Heart right ventricle (tissue), 16 donors: Measurements from ENCODE around the gene ZNF385B. TPM values are rescaled to one million over a fixed set of nuclear protein-coding genes. Genes with fewer than 3 reads are reported as not detected.

ENCODE experiments used
- ATAC-seq, 8 donors: fragments of 200-7000 bp; cut with Tn5 transposase; one replicate each; pipeline ENCODE4 v1.9.1; 2020; ENCODE audit warnings: mild to moderate bottlenecking in 8 of 8, moderate library complexity in 8 of 8, moderate number of reproducible peaks in 1 of 8
- DNase-seq, 2 donors: peaks; one replicate each; pipeline ENCODE4 v3.0.0-alpha.2; 2020
- H3K27ac ChIP-seq, 10 donors: fragments of 200-600 bp; sonication (generic) in 2 of 10; one replicate each; pipeline versions ENCODE4 v1.5.0 to v1.8.0; 2020 to 2022; ENCODE audit warnings: mild to moderate bottlenecking in 3 of 10
- H3K27me3 ChIP-seq, 7 donors: fragments of 200-600 bp; one replicate each; pipeline ENCODE4 v1.8.0; 2021 to 2022; ENCODE audit warnings: mild to moderate bottlenecking in 2 of 7
- H3K36me3 ChIP-seq, 9 donors: fragments of 200-600 bp; sonication (generic) in 1 of 9; one replicate each; pipeline versions ENCODE4 v1.5.0 to v1.8.0; 2020 to 2022; ENCODE audit warnings: mild to moderate bottlenecking in 2 of 9
- H3K4me1 ChIP-seq, 9 donors: fragments of 200-600 bp; sonication (generic) in 1 of 9; one replicate each; pipeline versions ENCODE4 v1.5.0 to v1.8.0; 2020 to 2022; ENCODE audit warnings: mild to moderate bottlenecking in 4 of 9
- H3K4me3 ChIP-seq, 10 donors: fragments of 200-600 bp; sonication (generic) in 2 of 10; one replicate each; pipeline versions ENCODE4 v1.5.0 to v1.8.0; 2020 to 2022; ENCODE audit warnings: mild to moderate bottlenecking in 7 of 10, moderate library complexity in 2 of 10
- H3K9me3 ChIP-seq, 11 donors: fragments of 200-600 bp in 10 of 11; sonication (generic) in 2 of 11; one replicate each; pipeline versions ENCODE4 v1.5.0 to v1.8.0; 2013 to 2022; ENCODE audit warnings: mild to moderate bottlenecking in 2 of 11, control low read depth in 1 of 11, moderate library complexity in 1 of 11
- CTCF ChIP-seq, 9 donors: fragments of 200-600 bp; sonication (generic) in 2 of 9; IDR thresholded peaks; one replicate each; pipeline versions ENCODE4 v1.5.0 to v1.8.0; 2021 to 2022; ENCODE audit warnings: antibody characterized with exemption in 9 of 9, mild to moderate bottlenecking in 5 of 9, moderate library complexity in 1 of 9
- WGBS, 2 donors: extraction: QIAGEN DNeasy Blood & Tissue Kit; methylation state at CpG; one replicate each; pipeline ENCODE4 v1.1.7; 2013; ENCODE audit warnings: inconsistent platforms in 1 of 2; 5-methylcytosine and 5-hydroxymethylcytosine counted together
- intact Hi-C, 10 donors: fragments of 100-400 bp; cut with DNase I; formaldehyde crosslinking; loops; one replicate each; pipeline versions ENCODE4 v1.11.1 to v1.14.2; 2022
- microRNA-seq, 2 donors: library from miRNA; unstranded; fragments of <30 nt; microRNA quantifications; one replicate each; pipeline ENCODE4 v1.2.0, GENCODE V29; 2021
- polyA plus RNA-seq, 2 donors: library from polyadenylated mRNA; stranded (reverse); fragments of 200-250 nt; gene quantifications; one replicate each; pipeline ENCODE4 v1.2.3, GENCODE V29; 2013
- total RNA-seq, 10 donors: library from RNA; stranded (reverse); fragmentation: NEBNext Ultra II Directional in 3 of 10; extraction: Animal tissue kit (Norgen Biotek cat#: 25700) in 3 of 10; gene quantifications; one replicate each; pipeline versions ENCODE4 v1.2.1 to v1.2.4, GENCODE V29; 2021 to 2023
- donor health status: Arrhythmogenic right ventricular cardiomyopathy.
- donor health status: ischemic (EF 13 %, LVEDD 7.1; RV severe dilation, severe dysfunction).
- donor health status: healthy with polysubstance abuse.
- donor health status: DM: no; HTN: yes; CAD: no.
- donor health status: DM: no; HTN: no; CAD: no.
- donor health status: ischemic (EF 25% LVEDD 6.9; RV normal size, moderate dysfunction).
- donor health status: ischemic (EF 25% LVEDD 5.7; RV mildly dilated, moderate dysfunction).
- donor health status: healthy.
- donor health status: DM: yes; HTN: yes; CAD: no.
- donor health status: Ischemic cardiomyopathy.
- donor health status: ischemic (EF 35%, LVEDD 5.7; RV mildly dilated, moderate dysfunction).
- donor health status: nonischemic (EF 11% LVEDD 7.7; RV severe dilation, severe dysfunction).
- donor health status: DM: yes; HTN: yes; CAD: no.
- donor health status: PGD.
- donor health status: ischemic (EF 29% LVEDD 5.4; RV normal size, mild dysfunction).
- donor health status: nonischemic (EF 23%, LVEDD 6.1; RV moderate dilation, normal function).

The ZNF385B gene
- total and polyA plus RNA-seq, 12 donors, result 0.19 to 19.7 (median 1.7) TPM

DNA sequence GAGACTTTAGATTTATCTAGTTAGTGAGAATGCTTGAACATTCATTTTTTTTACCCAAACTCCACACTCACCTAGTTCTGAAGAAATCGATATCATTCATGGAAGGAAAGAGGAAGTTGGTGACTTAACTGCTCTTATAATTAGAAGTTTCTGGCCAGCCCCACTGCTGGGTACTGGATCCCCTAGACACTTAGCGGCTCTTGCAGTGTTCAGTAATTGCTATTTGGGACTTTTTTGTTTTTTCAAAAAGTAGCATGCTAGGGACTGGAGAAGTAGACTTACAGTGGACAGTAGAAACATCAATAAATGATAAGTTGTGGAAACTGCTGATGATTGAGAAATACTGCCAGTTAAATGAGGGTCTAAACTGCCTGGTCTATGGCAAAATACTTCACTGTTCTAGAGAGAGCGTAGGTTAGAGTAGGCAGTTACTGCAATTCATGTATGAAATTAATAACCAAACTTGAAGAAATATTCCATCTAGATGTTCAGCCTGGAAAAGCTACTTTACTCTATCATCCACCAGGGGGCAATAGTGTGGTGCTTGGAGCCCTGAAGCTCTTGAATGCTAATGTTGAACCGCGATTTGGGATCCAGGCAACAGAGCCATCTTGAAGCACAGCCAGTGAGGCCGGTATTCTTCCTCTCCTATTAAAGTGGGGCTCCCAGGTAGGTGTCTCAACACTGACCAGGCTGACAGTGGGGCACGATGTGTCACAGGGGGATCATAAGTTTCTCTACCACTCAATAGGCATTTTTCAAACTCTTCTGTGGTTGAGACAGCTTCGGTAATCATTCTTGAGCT, 450.7 kb downstream of the ZNF385B start:
- Histone ChIP-seq H3K27ac (no peak overlapping the region), H3K9me3 (peaks cover 0 to 5% (median 0%) of the 10 kb centered on the region in 11 donors), H3K4me1 (no peaks in the 10 kb centered on the region), H3K27me3 (peaks cover 0 to 24% (median 7%) of the 10 kb centered on the region in 7 donors), H3K36me3 (no peaks in the 10 kb centered on the region), H3K4me3 (no peak overlapping the region)
- ATAC-seq, result peak in 3 of 8 donors; percentile 47 to 73 (median 61)
- intact Hi-C loops, result loop anchor here in 4 of 10 donors (10.0 kb wide), 2 partner anchors 186 to 196 kb away; no protein-coding TSS in a partner anchor
- 37 to 41% methylated on average over 8 of the region's 8 CpGs for WGBS, 2 donors
- DNase-seq, result peak in 1 of 2 donors; percentile 26
- peak; percentile 42 to 81 (median 71) for TF ChIP-seq CTCF (IDR thresholded peaks at IDR 0.05)

DNA sequence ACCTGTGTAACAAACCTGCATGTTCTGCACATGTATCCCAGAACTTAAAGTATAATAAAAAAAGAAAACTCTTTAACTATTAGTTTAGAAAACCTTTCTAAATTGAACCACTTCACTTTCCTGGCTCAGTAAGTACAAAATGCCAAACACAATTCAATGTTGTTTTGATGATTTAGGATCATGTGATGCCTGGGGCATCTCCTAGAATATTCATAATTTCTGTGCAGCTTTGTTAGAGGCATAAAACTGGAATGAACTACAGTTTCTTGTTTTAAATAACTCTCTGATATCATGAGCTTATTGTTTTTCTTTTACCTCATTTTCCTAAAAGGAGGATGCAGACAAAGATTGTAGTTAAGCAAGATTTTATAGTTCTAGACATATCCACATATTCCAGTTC, 457.8 kb downstream of the ZNF385B start:
- H3K4me3 ChIP-seq, result no peak overlapping the region
- DNase-seq (no peak), ATAC-seq (no peak)
- H3K27ac ChIP-seq, result no peak overlapping the region
- no peaks in the 10 kb centered on the region for H3K4me1 ChIP-seq
- peaks cover 0 to 27% (median 0%) of the 10 kb centered on the region in 7 donors for H3K27me3 ChIP-seq
- no peaks in the 10 kb centered on the region for H3K9me3 ChIP-seq
- no peaks in the 10 kb centered on the region for H3K36me3 ChIP-seq
- intact Hi-C loops, result no loop called here
- no peak for TF ChIP-seq CTCF (IDR thresholded peaks at IDR 0.05)

DNA sequence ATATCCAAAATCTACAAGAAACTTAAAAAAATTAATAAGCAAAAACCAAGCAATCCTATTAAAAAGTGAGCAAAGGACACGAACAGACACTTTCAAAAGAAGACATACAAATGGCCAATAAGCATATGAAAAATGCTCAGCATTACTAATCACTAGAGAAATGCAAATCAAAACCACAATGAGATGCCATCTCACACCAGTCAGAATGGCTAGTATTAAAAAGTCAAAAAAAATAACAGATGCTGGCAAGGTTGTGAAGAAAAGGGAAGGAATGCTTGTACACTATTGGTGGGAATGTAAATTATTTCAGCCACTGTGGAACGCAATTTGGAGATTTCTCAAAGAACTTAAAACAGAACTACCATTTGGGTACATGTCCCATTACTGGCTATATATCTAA, 467.9 kb downstream of the ZNF385B start:
- no peaks in the 10 kb centered on the region for H3K4me1 ChIP-seq
- H3K36me3 ChIP-seq, result no peaks in the 10 kb centered on the region
- DNase-seq (no peak), ATAC-seq (no peak)
- intact Hi-C loops, result no loop called here
- WGBS, 2 donors, result 84 to 88% methylated on average over 2 of the region's 2 CpGs
- H3K4me3 ChIP-seq, result no peak overlapping the region
- H3K27me3 ChIP-seq, result no peaks in the 10 kb centered on the region
- H3K9me3 ChIP-seq, result peaks cover 0 to 4% (median 0%) of the 10 kb centered on the region in 11 donors
- no peak overlapping the region for H3K27ac ChIP-seq
- no peak for TF ChIP-seq CTCF (IDR thresholded peaks at IDR 0.05)

Small RNA genes lying within 50 kb of the gene (microRNA-seq; reads per million reads assigned to microRNA genes)
- gene MIR1258, result 0 reads per million in 2 donors

Other genes starting within 250 kb of the ZNF385B start
- gene CWC22, start 145.7 kb upstream of the ZNF385B start, total RNA-seq, result 10 to 100 TPM in 9 of 10 donors, 1 to 10 TPM in 1; 9.8 to 16.0 (median 13.1) TPM
- 1 to 10 TPM; 5.6 to 7.0 TPM for gene CWC22, start 145.7 kb upstream of the ZNF385B start, polyA plus RNA-seq